HCT116 (cell line): ENCODE results near the gene S100A3. TPM values are rescaled to one million over a fixed set of nuclear protein-coding genes. Genes with fewer than 3 reads are reported as not detected.

Experiments used
- ATAC-seq: fragments of 200-7000 bp; cut with Tn5 transposase; 2 replicates; pipeline ENCODE4 v1.9.1; 2020; ENCODE audit warnings: mild to moderate bottlenecking, moderate library complexity
- BruUV-seq: library from RNA; stranded (reverse); fragments of 400-500 nt; replicated peaks from 2 replicates; lab custom pipeline; 2021; lab: Mats Ljungman, UMichigan
- CTCF ChIA-PET: fragments of 300-600 bp; sonication (Branson Sonifier 250); formaldehyde crosslinking; loops from one replicate; lab custom pipeline; 2021; ENCODE audit warnings: antibody characterized with exemption; lab: Charles Lee
- POLR2A ChIA-PET: fragments of 300-600, 350-600 bp; sonication (Branson Sonifier 250); formaldehyde crosslinking; loops from one replicate; lab custom pipeline; 2021; ENCODE audit warnings: antibody characterized with exemption; lab: Charles Lee
- RAD21 ChIA-PET, 2 experiments: fragments of 300-600 bp; sonication (Branson Sonifier 250); formaldehyde crosslinking; loops; one replicate each; lab custom pipeline; 2023; ENCODE audit warnings: low total read pairs in 2 of 2; ENCODE audit not compliant: uncharacterized antibody in 2 of 2, unreplicated experiment in 2 of 2, low non-redundant PET in 1 of 2; lab: Charles Lee
- DNase-seq: peaks from one replicate; pipeline ENCODE4 v3.0.0-alpha.2; 2010; ENCODE audit warnings: low read depth, low spot score
- H2AFZ ChIP-seq: fragments of 200-600 bp; shearing (Covaris generic), sonication (generic); 2 replicates; pipeline ENCODE4 v1.6.1; 2017; ENCODE audit warnings: low read depth, mixed run types, mixed read lengths, antibody characterized with exemption, low read length; ENCODE audit not compliant: poor library complexity, severe bottlenecking
- H3K27ac ChIP-seq: 2 replicates; pipeline ENCODE4 v1.5.1; 2012; ENCODE audit warnings: low read depth, low read length
- H3K27me3 ChIP-seq: fragments of 200-600 bp; sonication (generic); 2 replicates; pipeline ENCODE4 v1.6.1; 2016; ENCODE audit warnings: mixed run types, low read length, mixed read lengths; ENCODE audit not compliant: insufficient read depth
- H3K36me3 ChIP-seq, 2 experiments: fragments of 200-500 bp in 1 of 2; fragments of 200-600 bp in 1 of 2; sonication (Bioruptor generic) in 1 of 2; sonication (generic) in 1 of 2; 2 replicates each; pipeline versions ENCODE4 v1.5.1 to v1.6.1; 2014 to 2016; ENCODE audit warnings: low read length in 2 of 2, inconsistent platforms in 1 of 2, mixed read lengths in 1 of 2, mixed run types in 1 of 2; ENCODE audit not compliant: insufficient read depth in 2 of 2, control insufficient read depth in 1 of 2
- H3K4me1 ChIP-seq, 2 experiments: fragments of 200-600 bp in 1 of 2; sonication (generic) in 1 of 2; 2 replicates each; pipeline versions ENCODE4 v1.5.1 to v1.6.1; 2012 to 2017; ENCODE audit warnings: low read length in 2 of 2, inconsistent platforms in 1 of 2, mild to moderate bottlenecking in 1 of 2, mixed read lengths in 1 of 2, mixed run types in 1 of 2, moderate library complexity in 1 of 2; ENCODE audit not compliant: insufficient read depth in 2 of 2, control insufficient read depth in 1 of 2
- H3K4me2 ChIP-seq: fragments of 200-600 bp; sonication (generic); 2 replicates; pipeline ENCODE4 v1.6.1; 2017; ENCODE audit warnings: mixed run types, low read length, mixed read lengths
- H3K4me3 ChIP-seq, 2 experiments: fragments of 200-600 bp in 1 of 2; sonication (generic) in 1 of 2; replicated peaks in 1 of 2; 2 replicates each; pipeline ENCODE4 v1.5.1; 2011 to 2016; ENCODE audit warnings: low read length in 2 of 2, control low read depth in 1 of 2, low read depth in 1 of 2, mild to moderate bottlenecking in 1 of 2, mixed read lengths in 1 of 2, mixed run types in 1 of 2
- H3K79me2 ChIP-seq: fragments of 200-600 bp; sonication (generic); 2 replicates; pipeline ENCODE4 v1.6.1; 2017; ENCODE audit warnings: mild to moderate bottlenecking, mixed run types, low read length, moderate library complexity, mixed read lengths; ENCODE audit not compliant: insufficient read depth
- H3K9ac ChIP-seq: fragments of 200-600 bp; sonication (generic); 2 replicates; pipeline ENCODE4 v1.6.1; 2016; ENCODE audit warnings: low read length, mixed read lengths
- H3K9me2 ChIP-seq: fragments of 200-600 bp; sonication (generic), shearing (Covaris generic); 2 replicates; pipeline ENCODE4 v1.6.1; 2017; ENCODE audit warnings: mixed run types, mild to moderate bottlenecking, moderate library complexity; ENCODE audit not compliant: insufficient read depth
- H3K9me3 ChIP-seq, 2 experiments: fragments of 200-500 bp in 1 of 2; fragments of 200-600 bp in 1 of 2; sonication (Bioruptor generic) in 1 of 2; sonication (generic) in 1 of 2; 2 replicates each; pipeline ENCODE4 v1.6.1; 2014 to 2017; ENCODE audit warnings: low read length in 2 of 2, mixed read lengths in 2 of 2, inconsistent platforms in 1 of 2, low read depth in 1 of 2, mild to moderate bottlenecking in 1 of 2, mixed run types in 1 of 2, moderate library complexity in 1 of 2; ENCODE audit not compliant: control insufficient read depth in 1 of 2, insufficient read depth in 1 of 2
- H4K20me1 ChIP-seq: fragments of 200-600 bp; sonication (generic), shearing (Covaris generic); 2 replicates; pipeline ENCODE4 v1.6.1; 2017; ENCODE audit warnings: mixed run types, mild to moderate bottlenecking, moderate library complexity; ENCODE audit not compliant: insufficient read depth
- ATF3 ChIP-seq: IDR thresholded peaks from 2 replicates; pipeline ENCODE4 v1.6.1; 2012
- EZH2 ChIP-seq: fragments of 200-600 bp; sonication (generic); IDR thresholded peaks from 2 replicates; pipeline ENCODE4 v1.6.1; 2017; ENCODE audit warnings: antibody characterized with exemption, mixed run types
- EZH2phosphoT487 ChIP-seq: fragments of 200-600 bp; IDR thresholded peaks from 2 replicates; pipeline ENCODE4 v1.6.1; 2018; ENCODE audit warnings: antibody characterized with exemption, borderline replicate concordance
- FOSL1 ChIP-seq: IDR thresholded peaks from 2 replicates; pipeline ENCODE4 v1.6.1; 2012; ENCODE audit warnings: low read depth
- MAX ChIP-seq: IDR thresholded peaks from 2 replicates; pipeline ENCODE4 v1.6.1; 2012
- POLR2A ChIP-seq: IDR thresholded peaks from 2 replicates; pipeline ENCODE4 v1.7.0; 2011; ENCODE audit warnings: borderline replicate concordance; ENCODE audit not compliant: insufficient read depth, insufficient read length; ENCODE audit errors: extremely low read depth
- POLR2AphosphoS5 ChIP-seq: IDR thresholded peaks from 2 replicates; pipeline ENCODE4 v1.6.1; 2011; ENCODE audit warnings: mild to moderate bottlenecking, low read depth, low read length, moderate library complexity
- RAD21 ChIP-seq: IDR thresholded peaks from 2 replicates; pipeline ENCODE4 v1.6.1; 2012; ENCODE audit warnings: low read depth, mild to moderate bottlenecking
- REST ChIP-seq: IDR thresholded peaks from 2 replicates; pipeline ENCODE4 v1.6.1; 2012; ENCODE audit warnings: low read depth
- SIN3A ChIP-seq: IDR thresholded peaks from 2 replicates; pipeline ENCODE4 v1.6.1; 2012; ENCODE audit warnings: low read depth
- SP1 ChIP-seq: IDR thresholded peaks from 2 replicates; pipeline ENCODE4 v1.6.1; 2012; ENCODE audit warnings: low read depth
- TCF7L2 ChIP-seq: IDR thresholded peaks from 2 replicates; pipeline ENCODE4 v1.7.0; 2011; ENCODE audit warnings: borderline replicate concordance, inconsistent platforms; ENCODE audit not compliant: insufficient read depth, insufficient read length; ENCODE audit errors: extremely low read depth
- YY1 ChIP-seq: IDR thresholded peaks from 2 replicates; pipeline ENCODE4 v1.6.1; 2011; ENCODE audit warnings: low read length, low read depth, moderate library complexity, mild to moderate bottlenecking; ENCODE audit not compliant: insufficient replicate concordance; ENCODE audit errors: extremely low read depth
- ZFX ChIP-seq: fragments of 450-650 bp; IDR thresholded peaks from 2 replicates; pipeline ENCODE4 v1.6.1; 2017
- ZNF274 ChIP-seq: fragments of 200-500 bp; sonication (Bioruptor generic); IDR thresholded peaks from 2 replicates; pipeline ENCODE4 v1.6.1; 2014; ENCODE audit warnings: mild to moderate bottlenecking, low read depth, low read length, inconsistent platforms
- intact Hi-C: fragments of 100-400 bp; cut with micrococcal nuclease; formaldehyde crosslinking; loops from 2 replicates; pipeline ENCODE4 v1.10.0; 2022
- total RNA-seq: library from RNA; stranded (reverse); gene quantifications from one replicate; pipeline ENCODE4 v1.2.1, GENCODE V29; 2021; ENCODE audit not compliant: unreplicated experiment

Gene S100A3
- total RNA-seq, 1 experiment from 2014 or later: 4.2 TPM

GRCh38 chr1:153578490-153578889 is 29.4 kb upstream of the S100A3 start:
- TF ChIP-seq FOSL1 (no peak), EZH2 (no peak), YY1 (no peak), POLR2AphosphoS5 (no peak), SIN3A (no peak), SP1 (no peak), REST (no peak), RAD21 (no peak), POLR2A (no peak), MAX (no peak), ATF3 (no peak), ZFX (no peak), TCF7L2 (no peak), EZH2phosphoT487 (no peak), ZNF274 (no peak)
- POLR2A ChIA-PET: interaction anchor here (1.0 to 1.1 kb wide), 2 partner anchors 12 to 49 kb away, joined by 3 to 4 read pairs; partner anchors contain the start of gene S100A13
- Histone ChIP-seq H3K9ac (no peak overlapping the region), H3K4me2 (0 out of 2 replicates have a peak overlapping the region, but pooled peaks have one; percentile 6), H3K9me2 (no peaks in the 10 kb centered on the region), H3K36me3 (no peaks in the 10 kb centered on the region), H3K9me3 (no peaks in the 10 kb centered on the region), H3K79me2 (no peaks in the 10 kb centered on the region), H3K4me3 (no peak overlapping the region), H2AFZ (no peak overlapping the region), H4K20me1 (no peaks in the 10 kb centered on the region), H3K27me3 (no peaks in the 10 kb centered on the region), H3K27ac (no peak overlapping the region), H3K4me1 (peaks cover 4 to 24% of the 10 kb centered on the region in 2 experiments; a peak in 3 of 4 replicates)
- ATAC-seq: no peak
- CTCF ChIA-PET: interaction anchor here (1.1 to 2.2 kb wide), 2 partner anchors 10 to 26 kb away, joined by 3 to 8 read pairs; no protein-coding TSS in a partner anchor
- intact Hi-C loops: no loop called here
- RAD21 ChIA-PET: no interaction called here
- no TSS peak for BruUV-seq
- no peak for DNase-seq
